AG09309 (cell line): Measurements from ENCODE around the gene HECTD4.

Experiments
- DNase-seq: peaks from one replicate; pipeline ENCODE4 v3.0.0-alpha.2; 2010; ENCODE audit warnings: low read depth
- H3K4me3 ChIP-seq: 2 replicates; pipeline ENCODE4 v1.5.1; 2011; ENCODE audit warnings: mild to moderate bottlenecking, low read depth, low read length, moderate library complexity; ENCODE audit not compliant: control insufficient read depth
- CTCF ChIP-seq: IDR thresholded peaks from 2 replicates; pipeline ENCODE4 v1.5.1; 2011; ENCODE audit warnings: mild to moderate bottlenecking, low read depth, low read length, inconsistent platforms; ENCODE audit not compliant: insufficient read depth, control insufficient read depth; ENCODE audit errors: missing control alignments

The HECTD4 gene

GRCh38 chr12:112368856-112369255 lies 13.4 kb downstream of the HECTD4 start:
- no peak overlapping the region for H3K4me3 ChIP-seq
- DNase-seq, result no peak
- TF ChIP-seq CTCF, result no peak

GRCh38 chr12:112367965-112368364 lies 14.3 kb downstream of the HECTD4 start:
- no peak for DNase-seq
- TF ChIP-seq CTCF, result no peak
- H3K4me3 ChIP-seq, result no peak overlapping the region

DNA sequence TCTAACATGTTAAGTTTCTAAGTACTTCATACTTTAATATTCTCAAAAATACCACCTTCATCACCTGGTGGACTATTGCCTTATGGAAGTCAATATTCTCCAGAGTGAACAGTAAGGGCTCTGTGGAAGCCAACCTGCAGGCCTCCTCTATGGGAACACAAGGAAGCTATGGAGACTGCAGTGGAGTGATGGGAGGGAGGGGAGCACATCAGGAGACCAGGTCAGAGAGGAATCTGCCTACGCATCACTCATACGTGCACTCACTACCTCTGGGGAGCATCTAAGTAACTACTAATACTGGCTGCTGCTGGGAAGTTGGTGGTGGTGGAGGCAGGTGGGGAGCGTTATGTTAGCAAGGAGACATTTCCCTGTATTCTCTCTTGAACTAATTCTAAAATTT lies 19.9 kb downstream of the HECTD4 start:
- no peak for TF ChIP-seq CTCF
- H3K4me3 ChIP-seq, result no peak overlapping the region
- DNase-seq, result no peak

DNA sequence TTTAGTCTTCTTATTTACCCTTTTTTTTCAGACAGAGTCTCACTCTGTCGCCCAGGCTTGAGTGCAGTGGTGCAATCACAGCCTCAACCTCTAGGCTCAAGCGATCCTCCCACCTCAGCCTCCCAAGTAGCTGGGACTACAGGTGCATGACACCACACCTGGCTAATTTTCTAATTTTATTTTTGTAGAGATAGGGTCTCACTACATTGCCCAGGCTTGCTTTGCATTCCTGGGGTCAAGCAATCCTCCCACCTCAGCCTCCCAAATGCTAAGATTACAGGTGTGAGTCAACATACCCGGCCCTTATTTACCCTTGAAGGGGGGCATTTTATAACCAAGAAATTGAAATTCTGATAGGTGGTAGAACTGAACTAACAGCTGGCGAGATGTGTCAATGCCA lies 21.0 kb downstream of the HECTD4 start:
- H3K4me3 ChIP-seq, result no peak overlapping the region
- TF ChIP-seq CTCF, result no peak
- DNase-seq, result no peak

- TF ChIP-seq CTCF, result no peak
Measured at GRCh38 chr12:112359290-112359689, 22.9 kb downstream of the HECTD4 start.

GRCh38 chr12:112357214-112357613 lies 25.0 kb downstream of the HECTD4 start:
- no peak for TF ChIP-seq CTCF
- no peak overlapping the region for H3K4me3 ChIP-seq
- no peak for DNase-seq

More at GRCh38 chr12:112359290-112359689, 22.9 kb downstream of the HECTD4 start:
- DNase-seq, result no peak
- no peak overlapping the region for H3K4me3 ChIP-seq

DNA sequence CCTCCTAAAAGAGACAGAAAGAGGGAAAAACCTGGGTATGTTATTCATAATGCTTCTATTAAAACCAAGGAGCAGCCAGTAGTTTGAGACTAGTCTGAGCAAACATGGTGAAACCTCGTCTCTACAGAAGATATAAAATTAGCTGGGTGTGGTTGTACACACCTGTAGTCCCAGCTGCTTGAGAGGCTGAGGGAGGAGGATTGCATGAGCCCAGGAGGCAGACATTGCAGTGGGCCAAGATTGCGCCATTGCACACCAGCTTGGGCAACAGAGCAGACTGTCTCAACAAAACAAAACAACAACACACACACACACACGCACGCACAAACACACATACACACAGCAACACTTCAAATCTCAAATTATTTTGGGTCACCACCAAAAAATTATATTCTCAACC lies 27.8 kb downstream of the HECTD4 start:
- no peak overlapping the region for H3K4me3 ChIP-seq
- DNase-seq, result no peak
- no peak for TF ChIP-seq CTCF
